ENCODE results near the gene TBC1D1. TPM values are rescaled to one million over a fixed set of nuclear protein-coding genes. Genes with fewer than 3 reads are reported as not detected.

Gene TBC1D1
- total RNA-seq, 1 experiment from 2014 or later: 56.0 TPM

GRCh38 chr4:38128478-38129459, 237.9 kb downstream of the TBC1D1 start:
- Histone ChIP-seq H3K36me3 (ENCODE audit: control insufficient read depth, insufficient read depth, low read length) (no peaks in the 10 kb centered on the region), H3K9me3 (ENCODE audit: control insufficient read depth, insufficient read depth, low read depth, low read length) (no peaks in the 10 kb centered on the region), H3K4me3 (ENCODE audit: low read depth in 2 of 2, low read length in 2 of 2) (no peak overlapping the region), H3K27ac (ENCODE audit: low read length) (no peak overlapping the region), H3K27me3 (ENCODE audit: control insufficient read depth, insufficient read depth, low read length) (no peaks in the 10 kb centered on the region), H3K4me1 (ENCODE audit: control insufficient read depth, insufficient read depth, low read length) (no peaks in the 10 kb centered on the region)
- ChIA-PET CTCF (no interaction called here), POLR2A (no interaction called here)
- DNase-seq (ENCODE audit: low read depth, low spot score): no peak
- ATAC-seq: no peak
- intact Hi-C loops (cut with micrococcal nuclease; ENCODE audit: unreplicated experiment) (no loop called here), in situ Hi-C loops (cut with HindIII; ENCODE audit: low pct_unique_long_range_greater_than_20kb, low sequenced_read_pairs) (no loop called here)
- no peak for TF ChIP-seq CTCF (IDR thresholded peaks at IDR 0.05)
- TF ChIP-seq TCF7L2 (IDR thresholded peaks at IDR 0.05; ENCODE audit: low read depth, low read length): no peak
- no peak for TF ChIP-seq POLR2AphosphoS5 (IDR thresholded peaks at IDR 0.05; ENCODE audit: low read depth, low read length)
- no peak for TF ChIP-seq REST (IDR thresholded peaks at IDR 0.05; ENCODE audit: insufficient read depth in 1 of 2, low read depth in 2 of 2, low read length in 1 of 2)
- no TSS peak for BruUV-seq (replicated peaks)

- no peak for TF ChIP-seq REST (IDR thresholded peaks at IDR 0.05; ENCODE audit: insufficient read depth in 1 of 2, low read depth in 2 of 2, low read length in 1 of 2)
- Histone ChIP-seq H3K27ac (ENCODE audit: low read length) (no peak overlapping the region), H3K9me3 (ENCODE audit: control insufficient read depth, insufficient read depth, low read depth, low read length) (no peaks in the 10 kb centered on the region), H3K4me1 (ENCODE audit: control insufficient read depth, insufficient read depth, low read length) (no peaks in the 10 kb centered on the region), H3K36me3 (ENCODE audit: control insufficient read depth, insufficient read depth, low read length) (no peaks in the 10 kb centered on the region), H3K27me3 (ENCODE audit: control insufficient read depth, insufficient read depth, low read length) (no peaks in the 10 kb centered on the region), H3K4me3 (ENCODE audit: low read depth in 2 of 2, low read length in 2 of 2) (no peak overlapping the region)
- no TSS peak for BruUV-seq (replicated peaks)
- ATAC-seq (no peak), DNase-seq (ENCODE audit: low read depth, low spot score) (no peak)
- CTCF ChIA-PET: no interaction called here
- POLR2A ChIA-PET: no interaction called here
- intact Hi-C loops (cut with micrococcal nuclease; ENCODE audit: unreplicated experiment): no loop called here
- in situ Hi-C loops (cut with HindIII; ENCODE audit: low pct_unique_long_range_greater_than_20kb, low sequenced_read_pairs): no loop called here
Measured at GRCh38 chr4:38129460-38130227, 238.8 kb downstream of the TBC1D1 start.
